Fibroblast of the aortic adventitia (primary cell): ENCODE results near the gene CAPZA1. TPM values are rescaled to one million over a fixed set of nuclear protein-coding genes. Genes with fewer than 3 reads are reported as not detected.

Experiments
- DNase-seq: peaks from one replicate; pipeline ENCODE4 v3.0.0-alpha.2; 2010; ENCODE audit warnings: low read depth
- H3K4me3 ChIP-seq: 2 replicates; pipeline ENCODE4 v1.5.1; 2011; ENCODE audit warnings: low read depth, mild to moderate bottlenecking, control low read depth, low read length, moderate library complexity
- CTCF ChIP-seq: IDR thresholded peaks from 2 replicates; pipeline ENCODE4 v1.5.1; 2011; ENCODE audit warnings: mild to moderate bottlenecking, low read length, control low read depth, inconsistent platforms; ENCODE audit not compliant: insufficient read depth
- total RNA-seq: library from RNA; depleted of rRNA; stranded (reverse); fragments of >200 nt; gene quantifications from 2 replicates; pipeline ENCODE4 v1.2.3, GENCODE V29; 2012; ENCODE audit warnings: low replicate concordance

The CAPZA1 gene
- total RNA-seq, 1 donor, result 281 TPM

GRCh38 chr1:112693821-112694220, 74.2 kb downstream of the CAPZA1 start:
- TF ChIP-seq CTCF, result no peak
- DNase-seq, result no peak
- no peak overlapping the region for H3K4me3 ChIP-seq

- no peak overlapping the region for H3K4me3 ChIP-seq
- DNase-seq, result no peak
- TF ChIP-seq CTCF, result no peak
Observed at GRCh38 chr1:112694363-112694929, 74.8 kb downstream of the CAPZA1 start.

- no peak overlapping the region for H3K4me3 ChIP-seq
- DNase-seq, result no peak
- no peak for TF ChIP-seq CTCF
Observed at GRCh38 chr1:112695276-112695675, 75.6 kb downstream of the CAPZA1 start.

GRCh38 chr1:112696578-112697314, 77.1 kb downstream of the CAPZA1 start:
- TF ChIP-seq CTCF, result no peak
- no peak overlapping the region for H3K4me3 ChIP-seq
- no peak for DNase-seq

- TF ChIP-seq CTCF, result no peak
- no peak for DNase-seq
- no peak overlapping the region for H3K4me3 ChIP-seq
Observed at GRCh38 chr1:112697781-112698201, 78.2 kb downstream of the CAPZA1 start.

GRCh38 chr1:112698366-112699310, 79.0 kb downstream of the CAPZA1 start:
- no peak overlapping the region for H3K4me3 ChIP-seq
- TF ChIP-seq CTCF, result no peak
- DNase-seq, result no peak
